Measurements from ENCODE around the gene AUNIP.
"Not testable (repeated sequence)": the region's sequence is repeated elsewhere in the genome, so short reads cannot be mapped to it uniquely, and the experiment has no call there.

AUNIP gene

DNA sequence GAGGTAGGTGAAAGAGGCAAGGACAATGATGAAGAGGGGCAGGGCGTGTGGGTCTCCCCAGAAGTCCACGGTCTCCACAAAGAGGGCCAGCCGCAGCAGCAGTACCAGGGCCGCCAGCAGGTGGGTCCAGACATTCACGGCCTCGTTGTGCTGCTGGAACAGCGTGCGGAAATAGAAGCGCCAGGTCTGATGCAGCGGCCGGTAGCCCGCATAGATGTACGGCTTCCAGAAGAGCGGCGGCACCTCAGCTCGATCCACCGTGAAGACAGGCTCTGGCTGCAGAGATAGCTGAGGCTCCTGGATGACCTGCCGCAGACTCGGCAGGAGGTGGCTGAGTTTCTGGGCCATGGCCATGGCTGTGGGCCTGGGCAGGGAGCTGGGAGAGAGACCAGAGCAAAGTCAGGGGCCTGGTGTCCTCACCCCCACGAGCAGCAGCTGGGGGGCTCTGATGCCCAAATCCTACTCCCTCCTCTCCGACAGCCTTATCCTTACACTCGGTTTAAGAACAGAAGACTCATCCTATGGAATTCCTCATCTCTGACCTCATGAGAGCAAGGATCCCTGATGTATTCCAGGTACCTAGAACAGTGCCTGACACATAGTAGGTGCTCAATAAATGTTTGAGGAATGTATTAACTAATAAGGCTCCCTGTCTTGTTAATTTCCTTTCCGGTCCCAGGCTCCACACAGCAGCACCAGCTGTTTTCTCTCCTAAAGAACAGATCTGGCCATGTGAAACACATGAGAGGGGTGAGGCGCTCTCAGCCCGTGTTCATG is 4.4 kb upstream of the AUNIP start:
- DNase-seq = no peak

DNA sequence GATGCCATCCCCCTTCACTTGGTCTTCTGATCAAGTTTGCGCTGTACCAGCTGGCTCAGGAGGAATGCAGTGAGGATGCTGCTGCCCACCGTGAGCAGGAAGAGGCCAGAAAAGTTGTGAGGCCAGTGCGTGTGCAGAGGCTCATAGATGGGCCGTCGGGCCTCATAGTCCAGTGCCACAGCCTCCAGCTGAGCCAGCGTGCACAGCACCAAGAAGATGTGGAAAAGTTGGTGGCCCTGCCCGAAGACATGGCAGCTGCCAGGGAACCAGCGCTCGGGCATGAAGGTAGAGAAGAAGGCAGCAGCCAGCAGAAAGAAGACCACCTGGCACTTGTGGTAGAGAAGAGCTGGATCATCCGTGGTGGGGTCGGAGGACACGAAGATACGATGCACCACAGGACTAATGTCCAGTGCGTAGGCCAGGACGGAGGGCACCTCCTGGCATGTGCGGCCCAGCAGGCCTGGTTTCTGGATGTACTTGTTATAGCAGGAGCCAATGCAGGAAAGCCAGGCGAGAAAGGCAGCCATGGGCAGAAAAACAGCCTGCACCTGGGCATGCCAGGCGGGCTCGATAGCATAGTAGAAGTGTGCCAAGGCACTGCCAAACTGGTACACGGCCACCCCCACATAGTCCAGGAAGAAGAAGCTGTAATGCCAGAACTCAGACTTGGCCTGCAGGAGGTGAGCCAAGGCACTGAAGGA is 3.7 kb upstream of the AUNIP start:
- no peak for DNase-seq

DNA sequence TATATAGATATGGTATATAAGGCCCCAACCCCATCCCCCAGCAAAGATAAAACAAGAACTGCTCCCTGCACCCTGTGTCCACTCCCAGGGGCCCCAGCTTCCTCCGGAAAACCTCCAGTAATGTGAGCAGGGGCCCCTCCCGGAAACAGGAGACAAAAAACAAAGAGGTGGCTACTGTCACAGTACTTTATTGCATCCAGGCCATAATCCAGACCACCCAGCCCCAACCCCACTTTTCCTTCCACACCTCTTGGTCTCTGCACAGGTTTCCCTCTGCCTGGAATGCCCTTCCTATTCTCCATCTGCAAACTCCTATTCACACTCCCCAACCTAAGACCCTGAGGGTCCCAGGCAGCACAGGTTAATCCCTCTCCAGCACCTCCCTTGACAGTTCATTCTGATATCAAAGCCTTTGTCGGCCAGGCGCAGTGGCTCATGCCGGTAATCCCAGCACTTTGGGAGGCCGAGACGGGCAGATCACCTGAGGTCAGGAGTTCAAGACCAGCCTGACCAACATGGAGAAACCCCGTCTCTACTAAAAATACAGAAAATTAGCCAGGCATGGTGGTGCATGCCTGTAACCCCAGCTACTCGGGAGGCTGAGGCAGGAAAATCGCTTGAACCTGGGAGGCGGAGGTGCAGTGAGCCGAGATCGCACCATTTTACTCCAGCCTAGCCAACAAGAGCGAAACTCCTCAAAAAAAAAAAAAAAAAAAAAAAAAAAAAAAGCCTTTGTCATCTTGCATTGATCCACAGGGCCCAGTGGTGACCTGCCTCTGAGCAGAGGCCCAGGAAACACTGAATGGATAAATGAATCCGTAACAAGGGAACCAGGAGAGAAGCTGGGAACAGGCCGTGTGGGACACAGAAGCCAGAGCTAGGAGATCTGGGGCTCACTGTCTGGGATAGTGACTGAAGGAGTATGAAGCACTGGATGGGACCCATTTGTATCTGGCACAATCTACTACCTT is 2.3 kb upstream of the AUNIP start:
- DNase-seq = no peak

DNA sequence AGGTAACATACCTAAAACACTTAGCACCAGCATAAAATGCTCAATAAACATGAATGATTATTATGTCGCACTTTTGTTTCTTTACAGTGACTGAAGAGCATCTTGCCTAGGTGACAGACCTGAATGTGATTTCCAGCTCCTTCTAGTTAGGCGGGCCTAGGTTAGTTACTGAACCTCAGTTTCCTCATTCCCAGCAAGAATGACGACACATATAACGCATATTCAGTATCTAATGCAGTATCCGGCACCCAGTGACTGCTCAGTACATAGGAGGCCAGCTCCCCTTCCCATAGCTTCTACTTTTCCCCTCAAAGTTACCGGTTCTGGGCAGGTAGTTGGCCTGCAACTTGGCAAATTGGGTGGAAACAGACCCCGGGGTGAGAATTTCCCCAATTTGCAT is 763 bp downstream of the AUNIP start:
- no peak for DNase-seq

DNA sequence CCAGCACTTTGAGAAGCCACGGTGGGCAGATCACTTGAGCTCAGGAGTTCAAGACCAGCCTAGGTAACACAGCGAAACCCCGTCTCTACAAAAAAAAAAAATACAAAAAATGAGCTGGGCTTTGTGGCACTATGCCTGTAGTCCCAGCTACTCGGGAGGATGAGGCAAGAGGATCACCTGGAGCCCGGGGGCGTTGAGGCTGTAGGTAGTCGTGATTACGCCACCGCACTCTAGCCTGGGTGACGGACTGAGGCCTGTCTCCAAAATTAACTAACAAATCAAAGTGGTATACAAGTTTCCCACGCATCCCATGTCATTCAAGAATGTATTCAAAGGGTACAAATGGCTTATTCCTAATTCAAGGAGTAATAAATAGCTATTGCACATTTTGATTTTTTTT is 2.4 kb downstream of the AUNIP start:
- no peak for DNase-seq

DNA sequence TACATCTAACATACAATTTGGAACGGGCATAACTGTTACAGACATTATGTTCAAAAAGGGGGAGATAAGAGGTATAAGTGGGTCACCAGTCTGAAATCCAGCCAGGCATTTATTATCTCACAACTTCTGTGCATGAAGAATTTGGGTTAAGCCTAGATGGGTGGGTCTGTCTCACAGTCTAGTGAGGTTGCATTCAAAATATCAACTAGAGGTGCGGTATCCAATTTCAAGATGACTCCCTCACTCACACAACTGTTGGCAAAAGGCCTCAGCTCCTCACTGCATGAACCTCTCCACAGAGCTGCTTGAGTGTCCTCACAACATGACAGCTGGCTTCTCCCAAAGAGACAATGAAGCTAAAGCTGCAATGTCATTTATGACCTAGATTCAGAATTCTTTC is 4.7 kb downstream of the AUNIP start:
- no peak for DNase-seq

DNA sequence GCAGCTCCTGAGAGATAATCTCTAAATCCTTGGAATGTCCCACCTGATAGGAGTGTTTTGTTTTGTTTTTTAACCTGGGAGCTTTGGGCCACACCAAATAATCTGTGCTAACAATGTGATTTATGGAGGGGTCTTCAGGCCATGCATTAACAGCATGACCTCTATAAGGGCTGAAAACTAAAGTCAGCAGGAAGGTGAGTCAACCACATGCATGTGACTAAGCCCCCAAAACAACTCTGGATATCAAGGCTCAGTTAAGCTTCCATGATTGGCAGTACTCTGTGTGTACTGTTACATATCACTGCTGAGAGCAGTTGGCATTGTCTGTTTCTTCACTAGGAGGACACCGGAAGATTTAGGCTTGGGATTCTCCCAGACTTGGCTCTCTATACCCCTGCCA is 10.7 kb downstream of the AUNIP start:
- DNase-seq = no peak

DNA sequence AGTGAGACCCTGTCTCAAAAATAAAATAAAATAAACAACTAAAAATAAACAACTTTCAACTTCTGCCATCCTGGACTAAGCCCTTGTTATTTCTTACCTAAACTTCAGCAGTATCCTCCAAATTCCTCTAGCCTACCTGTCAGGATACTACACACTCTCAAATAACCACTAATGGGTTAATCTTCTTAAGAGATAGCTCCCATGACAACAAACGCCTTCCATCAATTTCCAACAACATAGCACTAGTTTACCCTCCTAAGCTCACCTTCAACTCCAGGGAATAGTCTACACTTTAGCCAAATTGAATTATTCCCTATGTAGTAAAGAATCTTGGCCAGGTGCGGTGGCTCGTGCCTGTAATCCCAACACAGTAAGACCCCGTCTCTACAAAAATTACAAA is 11.3 kb downstream of the AUNIP start:
- no peak for DNase-seq

DNA sequence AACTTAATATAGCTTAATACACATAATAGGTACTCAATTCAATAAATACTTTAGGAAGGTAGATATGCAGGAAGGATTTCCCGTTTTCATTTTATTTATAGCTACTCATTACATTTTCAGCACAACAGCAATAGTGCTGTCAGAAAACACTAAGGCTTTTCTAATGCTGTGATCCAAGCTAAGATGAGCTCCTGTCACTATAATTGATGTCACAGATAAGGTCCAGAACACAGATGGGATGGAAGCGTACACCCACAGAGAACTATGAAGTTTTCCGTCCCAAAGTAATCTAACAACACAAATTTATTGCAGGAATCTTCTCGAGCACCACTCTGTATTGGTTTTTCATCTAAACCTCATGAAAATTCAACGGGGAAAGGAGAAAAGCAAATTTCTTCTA is 13.6 kb downstream of the AUNIP start:
- DNase-seq = no peak

DNA sequence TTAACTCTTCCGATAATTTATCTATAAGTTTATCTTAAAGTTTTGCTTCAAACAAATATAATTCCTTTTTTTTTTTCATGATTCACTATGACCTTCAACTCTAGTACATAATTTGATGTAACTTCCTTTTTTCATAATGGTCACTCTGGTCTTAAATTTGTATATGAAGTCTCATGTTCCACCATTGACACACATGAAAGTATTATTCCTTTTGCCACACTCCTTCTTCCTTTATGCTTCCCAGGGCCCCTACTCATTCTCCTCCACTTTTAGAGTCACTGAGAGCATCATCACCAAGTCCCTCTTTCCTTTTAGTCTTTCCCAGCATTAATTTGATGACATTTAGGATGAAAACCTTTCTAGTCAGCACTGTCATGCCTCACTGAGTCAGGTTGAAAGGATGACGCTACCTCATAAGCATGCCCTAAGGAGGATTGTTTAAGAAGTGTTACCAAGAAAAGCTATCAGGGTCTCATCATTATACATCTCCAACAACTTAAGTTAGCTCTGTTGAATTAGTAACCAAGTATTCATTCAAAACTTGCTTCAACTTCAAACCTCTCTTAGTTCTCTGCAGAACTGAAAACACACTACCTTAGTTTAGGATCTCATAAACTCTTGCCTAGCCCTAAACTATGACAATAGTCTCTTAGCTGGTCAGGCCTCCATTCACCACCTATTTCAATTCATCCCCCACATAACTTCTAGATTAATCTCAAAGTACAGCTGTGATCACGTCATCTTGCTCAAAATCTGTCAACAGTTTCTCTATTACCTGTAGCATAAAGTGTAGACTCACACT is 14.5 kb downstream of the AUNIP start:
- no peak for DNase-seq

DNA sequence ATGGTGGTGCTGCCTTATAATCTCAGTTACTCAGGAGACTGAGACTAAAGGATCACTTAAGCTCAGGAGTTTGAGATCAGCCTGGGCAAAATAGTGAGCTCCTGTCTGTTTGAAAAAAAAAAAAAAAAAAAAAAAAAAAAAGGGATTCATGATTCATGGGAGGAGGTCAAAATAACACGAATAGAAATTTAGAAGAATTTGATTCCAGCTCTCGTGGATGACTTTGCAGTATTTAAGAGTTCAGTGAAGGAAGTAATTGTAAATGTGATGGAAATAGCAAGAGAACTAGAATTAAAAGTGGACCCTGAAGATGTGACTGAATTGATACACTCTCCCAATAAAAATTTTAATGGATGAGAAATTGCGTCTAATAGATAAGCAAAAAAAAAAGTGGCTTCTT is 15.8 kb downstream of the AUNIP start:
- DNase-seq = no peak

DNA sequence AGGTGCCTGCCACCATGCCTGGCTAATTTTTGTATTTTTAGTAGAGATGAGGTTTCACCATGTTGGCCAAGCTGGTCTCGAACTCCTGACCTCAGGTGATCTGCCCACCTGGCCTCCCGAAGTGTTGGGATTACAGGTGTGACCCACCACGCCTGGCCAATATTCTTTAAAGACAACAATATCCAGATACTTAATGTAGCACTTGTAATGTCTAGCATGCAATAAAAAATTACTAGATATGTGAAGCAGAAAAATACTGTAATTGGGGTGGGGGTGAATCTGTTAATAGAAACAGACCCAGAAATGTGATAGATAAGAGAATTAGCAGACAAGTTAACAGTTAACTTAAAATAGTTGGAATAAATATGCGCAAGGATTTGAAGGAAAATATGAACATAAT is 19.4 kb downstream of the AUNIP start:
- not testable (repeated sequence) for DNase-seq

DNA sequence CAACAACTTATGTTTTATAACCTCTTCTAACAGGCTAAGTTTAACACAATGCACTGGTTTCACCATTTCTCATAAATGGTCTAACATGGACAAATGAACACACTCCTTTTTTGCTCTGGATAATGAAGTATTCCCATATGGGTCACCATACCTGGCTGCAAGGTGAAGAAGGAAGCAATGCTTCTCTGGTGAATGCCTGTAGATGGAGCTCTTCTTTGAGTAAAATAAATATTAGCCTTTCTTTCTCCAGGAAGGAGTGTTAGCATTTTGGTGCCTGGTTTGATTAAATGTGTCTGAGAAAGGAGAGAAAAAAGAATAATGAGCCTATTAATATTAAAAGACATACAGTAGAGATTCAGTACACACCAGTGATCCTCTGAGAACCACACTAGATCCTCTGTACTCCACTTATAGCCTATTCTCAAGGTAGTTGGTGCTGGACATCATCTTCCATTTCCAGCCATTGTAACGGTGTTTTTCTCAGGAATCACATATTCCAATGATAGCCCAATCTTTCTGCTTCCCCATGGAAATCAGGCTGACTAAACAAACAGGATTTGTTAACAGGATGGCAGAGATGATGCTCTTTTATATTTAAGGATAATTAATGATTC is 21.9 kb downstream of the AUNIP start:
- no peak for DNase-seq

DNA sequence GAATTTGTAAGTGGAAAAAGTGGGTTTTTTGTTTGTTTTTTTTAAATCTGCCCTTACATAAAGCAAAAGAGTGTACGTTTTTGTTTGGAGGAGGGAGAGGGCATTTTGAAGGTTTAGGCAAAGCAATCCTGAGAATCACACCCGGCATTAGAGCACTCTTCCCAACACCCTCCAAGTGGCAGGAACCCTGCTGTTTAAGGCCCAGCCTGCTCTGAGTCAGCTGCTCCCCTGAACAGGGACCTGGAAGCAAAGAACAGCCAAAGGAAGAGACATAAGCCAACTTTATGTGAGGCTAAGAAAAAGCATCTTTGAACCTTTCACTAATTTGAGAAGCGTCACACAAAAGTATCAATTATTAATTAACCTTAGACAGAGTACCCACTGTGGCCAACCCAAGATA is 22.6 kb downstream of the AUNIP start:
- DNase-seq = no peak

DNA sequence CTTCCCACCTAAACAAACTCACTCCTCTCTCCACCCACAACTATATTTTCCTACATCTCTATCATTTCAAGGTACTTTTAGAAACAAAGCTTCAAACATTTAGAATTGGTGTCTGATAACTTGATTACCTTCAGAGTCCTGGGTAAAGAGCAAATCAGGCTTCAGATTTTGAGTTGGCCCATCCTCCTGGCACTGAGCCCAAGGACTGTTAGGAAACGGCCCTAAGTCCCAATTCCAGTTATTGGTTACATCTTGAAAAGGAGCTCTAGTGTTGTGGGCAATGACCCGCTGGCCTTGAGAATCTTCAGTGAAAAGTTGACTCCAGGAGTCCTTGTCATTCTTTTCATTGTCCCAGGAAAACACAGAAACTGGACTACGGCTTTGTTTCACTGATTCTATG is 24.4 kb downstream of the AUNIP start:
- no peak for DNase-seq

DNA sequence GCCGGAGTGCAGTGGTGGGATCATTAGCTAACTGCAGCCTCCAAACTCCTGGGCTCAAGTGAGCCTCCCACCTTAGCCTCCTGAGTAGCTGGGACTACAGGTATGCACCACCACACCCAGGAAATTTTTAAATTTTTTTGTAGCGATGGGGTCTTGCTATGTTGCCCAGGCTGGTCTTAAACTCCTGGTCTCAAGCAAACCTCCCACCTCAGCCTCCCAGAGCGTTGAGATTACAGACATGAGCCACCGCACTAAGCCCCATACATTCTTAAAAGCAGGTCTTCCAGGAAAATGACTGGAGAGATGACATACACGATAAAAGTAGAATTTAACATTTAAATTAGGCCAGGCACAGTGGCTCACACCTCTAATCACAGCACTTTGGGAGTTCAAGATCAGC is 26.1 kb downstream of the AUNIP start:
- no peak for DNase-seq

DNA sequence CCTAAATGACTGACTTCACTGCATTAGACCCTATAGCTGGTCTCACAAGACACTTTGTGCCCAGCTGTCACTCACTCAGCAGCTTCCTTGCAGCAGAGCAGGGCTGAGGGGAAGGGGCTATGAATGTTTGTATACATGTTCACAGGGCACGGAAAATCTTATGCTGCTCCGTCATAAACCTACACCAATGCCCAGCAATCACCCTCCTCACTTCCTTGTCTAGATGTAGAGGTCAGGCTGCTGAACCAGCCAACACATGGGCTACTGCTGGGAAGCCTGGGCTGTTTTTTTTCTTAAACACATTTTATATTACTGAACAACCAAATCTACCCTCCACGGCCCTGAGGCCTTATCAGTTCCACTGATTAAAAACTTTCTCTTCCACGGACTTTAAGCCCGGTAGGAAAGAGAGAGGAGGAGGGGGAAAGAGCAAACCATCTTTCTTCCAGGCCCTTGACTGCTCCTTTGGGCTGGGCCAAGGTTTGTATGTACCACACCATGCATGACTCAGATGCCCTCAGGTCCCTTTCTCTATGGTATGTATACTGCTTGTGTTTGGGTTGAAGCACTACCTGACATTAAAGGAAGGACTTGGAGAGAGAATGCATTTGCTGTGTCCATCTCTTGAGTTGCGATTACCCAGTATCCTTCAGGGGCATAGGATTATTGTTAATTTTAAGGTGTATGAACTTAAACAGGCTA is 26.8 kb downstream of the AUNIP start:
- DNase-seq = no peak

DNA sequence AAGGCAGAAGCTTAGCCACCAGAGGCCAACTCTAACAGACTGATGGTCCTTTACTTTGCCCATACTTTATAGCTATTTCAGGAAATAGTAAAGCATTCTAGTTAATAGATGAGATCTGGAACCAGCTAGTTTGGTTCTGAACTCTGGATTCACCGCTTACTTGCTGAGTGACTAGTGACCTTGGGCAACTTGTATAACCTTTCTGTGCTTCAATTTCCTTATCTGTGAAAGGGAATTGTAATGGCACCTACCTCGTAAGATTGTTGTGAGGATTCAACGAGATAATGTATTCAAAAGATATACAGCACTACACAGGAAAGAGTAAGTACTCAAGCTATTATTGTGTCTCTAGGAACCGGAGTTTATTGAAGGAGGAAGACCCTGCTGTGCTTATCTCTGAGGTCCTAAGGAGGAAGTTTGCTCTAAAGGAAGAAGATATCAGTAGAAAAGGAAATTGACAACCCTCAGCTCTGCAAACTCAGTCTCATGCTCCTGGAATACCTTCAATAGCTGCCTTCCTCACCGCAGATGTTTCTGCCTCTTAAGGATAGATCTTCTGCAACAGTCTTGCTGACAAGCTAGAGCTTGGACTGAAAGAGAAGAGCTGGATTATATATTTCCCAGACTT is 27.6 kb downstream of the AUNIP start:
- no peak for DNase-seq

DNA sequence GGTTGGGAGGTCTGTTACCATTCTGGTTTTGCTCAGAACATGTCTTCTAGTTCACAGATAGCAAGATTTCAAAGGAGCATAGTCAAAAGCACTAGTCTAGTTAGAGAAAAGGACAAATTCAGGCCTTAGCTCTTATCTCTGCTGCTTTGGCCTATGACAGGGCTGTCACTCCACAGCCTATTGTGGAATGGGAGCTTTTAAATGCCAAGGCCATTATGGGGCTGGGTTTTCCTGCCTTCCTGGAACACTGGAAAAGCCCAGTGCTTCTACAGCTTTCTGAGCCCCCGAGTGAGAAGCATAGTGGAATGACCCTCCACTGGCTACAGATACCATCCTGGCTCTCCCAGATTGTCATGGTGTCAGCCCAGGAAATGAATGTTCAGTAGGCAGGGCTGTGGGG is 30.2 kb downstream of the AUNIP start:
- no peak for DNase-seq

DNA sequence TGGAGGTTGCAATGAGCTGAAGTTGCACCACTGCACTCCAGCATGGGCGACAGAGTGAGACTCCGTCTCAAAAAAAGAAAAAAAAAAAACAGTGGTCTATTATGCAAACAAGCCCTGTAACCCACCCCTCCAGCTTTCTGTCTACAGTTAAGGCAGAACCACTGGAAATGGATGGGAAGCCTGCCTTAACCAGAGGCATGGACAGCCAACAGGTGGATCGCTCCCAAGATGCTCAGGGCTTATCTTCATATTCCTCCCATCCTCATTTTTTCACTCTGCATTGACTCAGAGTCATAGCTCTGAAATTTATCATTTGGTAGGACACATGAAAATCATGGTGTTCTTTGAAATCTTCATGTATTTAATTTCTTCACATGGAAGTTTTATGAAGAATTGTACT is 30.8 kb downstream of the AUNIP start:
- DNase-seq = no peak

DNA sequence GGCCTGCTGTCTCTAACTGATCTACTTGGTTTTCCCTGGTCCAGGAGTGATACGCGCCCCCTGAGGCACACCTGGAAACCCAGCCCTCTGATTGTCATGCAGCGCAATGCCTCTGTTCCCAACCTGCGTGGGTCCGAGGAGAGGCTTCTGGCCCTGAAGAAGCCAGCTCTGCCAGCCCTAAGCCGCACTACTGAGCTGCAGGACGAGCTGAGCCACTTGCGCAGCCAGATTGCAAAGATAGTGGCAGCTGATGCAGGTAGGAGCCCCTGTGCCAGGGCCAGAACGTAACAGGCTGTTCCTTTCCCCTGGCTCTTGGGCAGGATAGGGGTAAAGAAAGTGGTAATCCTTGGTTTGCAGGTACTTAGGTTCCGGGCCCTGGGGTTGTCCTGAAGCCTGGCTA is 32.7 kb downstream of the AUNIP start:
- no peak for DNase-seq
